Colonic mucosa (tissue), 4 donors: ENCODE results near the gene KRTAP19-7. TPM values are rescaled to one million over a fixed set of nuclear protein-coding genes. Genes with fewer than 3 reads are reported as not detected.

Experiments used
- DNase-seq: peaks from one replicate; pipeline ENCODE4 v3.0.0-alpha.2; 2020
- H3K27ac ChIP-seq: fragments of 200-600 bp; one replicate; pipeline ENCODE4 v1.8.0; 2021
- H3K27me3 ChIP-seq: fragments of 200-600 bp; one replicate; pipeline ENCODE4 v1.8.0; 2021
- H3K36me3 ChIP-seq: fragments of 200-600 bp; one replicate; pipeline ENCODE4 v1.8.0; 2021
- H3K4me1 ChIP-seq: fragments of 200-600 bp; one replicate; pipeline ENCODE4 v1.8.0; 2021; ENCODE audit warnings: mild to moderate bottlenecking
- H3K4me3 ChIP-seq: fragments of 200-600 bp; one replicate; pipeline ENCODE4 v1.8.0; 2021
- H3K9ac ChIP-seq, 2 donors: one replicate each; pipeline ENCODE4 v1.7.0; 2013; ENCODE audit warnings: control low read depth in 2 of 2, low read depth in 2 of 2, low read length in 2 of 2
- H3K9me3 ChIP-seq: fragments of 200-600 bp; one replicate; pipeline ENCODE4 v1.8.0; 2021
- CTCF ChIP-seq: fragments of 200-600 bp; IDR thresholded peaks from one replicate; pipeline ENCODE4 v1.8.0; 2022; ENCODE audit warnings: antibody characterized with exemption, mild to moderate bottlenecking
- intact Hi-C: fragments of 100-400 bp; cut with DNase I; formaldehyde crosslinking; loops from one replicate; pipeline ENCODE4 v1.14.1; 2022
- total RNA-seq, 2 donors: library from RNA; stranded (reverse); fragmentation: NEBNext Ultra II Directional in 1 of 2; extraction: Animal tissue kit (Norgen Biotek cat#: 25700) in 1 of 2; gene quantifications; one replicate each; pipeline ENCODE4 v1.2.1, GENCODE V29; 2021
- donor health status: healthy.
- donor health status: DM: no; HTN: no; CAD: no.
- donor health status: DM: no; HTN: no; CAD: no.

KRTAP19-7 gene
- total RNA-seq, 2 donors from 2014 or later, result not detected

GRCh38 chr21:30563630-30564029, 2.5 kb upstream of the KRTAP19-7 start:
- no peaks in the 10 kb centered on the region for H3K27me3 ChIP-seq
- H3K9ac ChIP-seq, result no peak overlapping the region
- no peaks in the 10 kb centered on the region for H3K9me3 ChIP-seq
- H3K27ac ChIP-seq, result no peak overlapping the region
- H3K4me3 ChIP-seq, result no peak overlapping the region
- intact Hi-C loops, result no loop called here
- no peaks in the 10 kb centered on the region for H3K36me3 ChIP-seq
- no peak for TF ChIP-seq CTCF
- H3K4me1 ChIP-seq, result no peaks in the 10 kb centered on the region
- DNase-seq, result no peak

- Histone ChIP-seq H3K36me3 (no peaks in the 10 kb centered on the region), H3K9ac (no peak overlapping the region), H3K4me1 (no peaks in the 10 kb centered on the region), H3K27ac (no peak overlapping the region), H3K9me3 (no peaks in the 10 kb centered on the region), H3K4me3 (no peak overlapping the region), H3K27me3 (no peaks in the 10 kb centered on the region)
- no peak for TF ChIP-seq CTCF
- intact Hi-C loops, result no loop called here
- no peak for DNase-seq
Observed at GRCh38 chr21:30563072-30563471, 2.0 kb upstream of the KRTAP19-7 start.

- Histone ChIP-seq H3K9ac (no peak overlapping the region), H3K27me3 (no peaks in the 10 kb centered on the region), H3K4me3 (no peak overlapping the region), H3K4me1 (no peaks in the 10 kb centered on the region), H3K27ac (no peak overlapping the region), H3K9me3 (no peaks in the 10 kb centered on the region), H3K36me3 (no peaks in the 10 kb centered on the region)
- TF ChIP-seq CTCF, result no peak
- no peak for DNase-seq
- intact Hi-C loops, result no loop called here
Observed at GRCh38 chr21:30561957-30562356, 843 bp upstream of the KRTAP19-7 start.

GRCh38 chr21:30555095-30555494, 6.0 kb downstream of the KRTAP19-7 start:
- no peak for TF ChIP-seq CTCF
- H3K4me1 ChIP-seq, result no peaks in the 10 kb centered on the region
- DNase-seq, result no peak

GRCh38 chr21:30552782-30553181, 8.3 kb downstream of the KRTAP19-7 start:
- Histone ChIP-seq H3K36me3 (no peaks in the 10 kb centered on the region), H3K27me3 (no peaks in the 10 kb centered on the region), H3K4me3 (no peak overlapping the region), H3K9ac (no peak overlapping the region), H3K9me3 (no peaks in the 10 kb centered on the region), H3K4me1 (no peaks in the 10 kb centered on the region), H3K27ac (no peak overlapping the region)
- no peak for TF ChIP-seq CTCF
- intact Hi-C loops, result no loop called here
- DNase-seq, result no peak

More at GRCh38 chr21:30555095-30555494, 6.0 kb downstream of the KRTAP19-7 start:
- Histone ChIP-seq H3K36me3 (no peaks in the 10 kb centered on the region), H3K4me3 (no peak overlapping the region), H3K27ac (no peak overlapping the region), H3K27me3 (no peaks in the 10 kb centered on the region), H3K9ac (no peak overlapping the region), H3K9me3 (no peaks in the 10 kb centered on the region)
- intact Hi-C loops, result no loop called here

GRCh38 chr21:30541764-30542163, 19.4 kb downstream of the KRTAP19-7 start, which contains the start of gene KRTAP19-6:
Gene KRTAP19-6, minus strand, starts transcription at chr21:30541864. Its CDS starts 31 bp downstream, at chr21:30541833.
- no peaks in the 10 kb centered on the region for H3K9me3 ChIP-seq
- intact Hi-C loops, result no loop called here
- H3K4me3 ChIP-seq, result no peak within 1 kb of the TSS
- H3K4me1 ChIP-seq, result no peaks in the 10 kb centered on the region
- no peak within 1 kb of the TSS for H3K27ac ChIP-seq
- no peak for TF ChIP-seq CTCF
- H3K27me3 ChIP-seq, result no peaks in the 10 kb centered on the region
- no peak for DNase-seq
- no peak within 1 kb of the TSS for H3K9ac ChIP-seq
- no peaks in the 10 kb centered on the region for H3K36me3 ChIP-seq
